Heart left ventricle (tissue), 16 donors: Measurements from ENCODE around the gene CADM2. TPM values are rescaled to one million over a fixed set of nuclear protein-coding genes. Genes with fewer than 3 reads are reported as not detected.

Experiments
- ATAC-seq, 4 donors: fragments of 200-7000 bp; cut with Tn5 transposase; one replicate each; pipeline ENCODE4 v1.9.1; 2020 to 2022; ENCODE audit warnings: moderate library complexity in 4 of 4, mild to moderate bottlenecking in 3 of 4, moderate number of reproducible peaks in 1 of 4
- DNase-seq, 5 donors: peaks; one replicate each; pipeline ENCODE4 v3.0.0-alpha.2; 2020
- H3K27ac ChIP-seq, 12 donors: fragments of 200-600 bp; sonication (generic) in 4 of 12; one replicate each; pipeline versions ENCODE4 v1.5.0 to v1.8.0; 2016 to 2022; ENCODE audit warnings: mild to moderate bottlenecking in 2 of 12
- H3K27me3 ChIP-seq, 9 donors: fragments of 200-600 bp; sonication (generic) in 2 of 9; one replicate each; pipeline versions ENCODE4 v1.5.1 to v1.8.0; 2016 to 2022; ENCODE audit warnings: mild to moderate bottlenecking in 3 of 9
- H3K36me3 ChIP-seq, 9 donors: fragments of 200-600 bp; sonication (generic) in 2 of 9; one replicate each; pipeline versions ENCODE4 v1.5.0 to v1.8.0; 2018 to 2022; ENCODE audit warnings: mild to moderate bottlenecking in 2 of 9
- H3K4me1 ChIP-seq, 12 donors: fragments of 200-600 bp; sonication (generic) in 4 of 12; one replicate each; pipeline versions ENCODE4 v1.5.0 to v1.8.0; 2016 to 2022; ENCODE audit warnings: mild to moderate bottlenecking in 3 of 12
- H3K4me3 ChIP-seq, 12 donors: fragments of 200-600 bp; sonication (generic) in 4 of 12; one replicate each; pipeline versions ENCODE4 v1.5.0 to v1.8.0; 2017 to 2022; ENCODE audit warnings: mild to moderate bottlenecking in 9 of 12, moderate library complexity in 4 of 12
- H3K9me3 ChIP-seq, 12 donors: fragments of 200-600 bp; sonication (generic) in 4 of 12; one replicate each; pipeline versions ENCODE4 v1.5.0 to v1.8.0; 2016 to 2022; ENCODE audit warnings: mild to moderate bottlenecking in 1 of 12
- POLR2A ChIP-seq, 2 donors: fragments of 450-650 bp; IDR thresholded peaks; one replicate each; pipeline ENCODE4 v1.6.1; 2017; ENCODE audit warnings: antibody characterized with exemption in 2 of 2, mild to moderate bottlenecking in 2 of 2, moderate library complexity in 2 of 2
- WGBS, 4 donors: extraction: QIAGEN DNeasy Blood & Tissue Kit in 2 of 4; methylation state at CpG; one replicate each; pipeline versions ENCODE4 v1.1.5 to v1.1.7; 2013 to 2018; 5-methylcytosine and 5-hydroxymethylcytosine counted together
- intact Hi-C, 10 donors: fragments of 100-400 bp; cut with DNase I; formaldehyde crosslinking; loops; one replicate each; pipeline versions ENCODE4 v1.11.1 to v1.14.2; 2022
- polyA plus RNA-seq, 2 donors: library from polyadenylated mRNA; stranded (reverse); fragments of 200-250 nt; gene quantifications; one replicate each; pipeline ENCODE4 v1.2.3, GENCODE V29; 2013
- total RNA-seq, 9 donors: library from RNA; depleted of rRNA in 2 of 9; stranded (reverse); fragments of >200 nt in 2 of 9; fragmentation: NEBNext Ultra II Directional in 3 of 9; extraction: Animal tissue kit (Norgen Biotek cat#: 25700) in 3 of 9; gene quantifications; one replicate each; pipeline versions ENCODE4 v1.1.0 to v1.2.4, GENCODE V29; 2016 to 2023
- TF ChIP-seq, protein P1 (sequence below), 12 donors: fragments of 200-600 bp; sonication (generic) in 4 of 12; IDR thresholded peaks; one replicate each; pipeline versions ENCODE4 v1.5.0 to v1.8.0; 2018 to 2022; ENCODE audit warnings: antibody characterized with exemption in 12 of 12, mild to moderate bottlenecking in 5 of 12
- donor health status: ischemic (EF 13 %, LVEDD 7.1; RV severe dilation, severe dysfunction).
- donor health status: healthy with polysubstance abuse.
- donor health status: DM: no; HTN: yes; CAD: no.
- donor health status: DM: no; HTN: no; CAD: no.
- donor health status: ischemic (EF 25% LVEDD 6.9; RV normal size, moderate dysfunction).
- donor health status: ischemic (EF 25% LVEDD 5.7; RV mildly dilated, moderate dysfunction).
- donor health status: healthy.
- donor health status: DM: yes; HTN: yes; CAD: no.
- donor health status: ischemic (EF 35%, LVEDD 5.7; RV mildly dilated, moderate dysfunction).
- donor health status: nonischemic (EF 11% LVEDD 7.7; RV severe dilation, severe dysfunction).
- donor health status: DM: yes; HTN: yes; CAD: no.
- donor health status: PGD.
- donor health status: ischemic (EF 29% LVEDD 5.4; RV normal size, mild dysfunction).
- donor health status: nonischemic (EF 23%, LVEDD 6.1; RV moderate dilation, normal function).

The CADM2 gene
- total and polyA plus RNA-seq, 11 donors = 0.19 to 2.3 (median 0.69) TPM

DNA sequence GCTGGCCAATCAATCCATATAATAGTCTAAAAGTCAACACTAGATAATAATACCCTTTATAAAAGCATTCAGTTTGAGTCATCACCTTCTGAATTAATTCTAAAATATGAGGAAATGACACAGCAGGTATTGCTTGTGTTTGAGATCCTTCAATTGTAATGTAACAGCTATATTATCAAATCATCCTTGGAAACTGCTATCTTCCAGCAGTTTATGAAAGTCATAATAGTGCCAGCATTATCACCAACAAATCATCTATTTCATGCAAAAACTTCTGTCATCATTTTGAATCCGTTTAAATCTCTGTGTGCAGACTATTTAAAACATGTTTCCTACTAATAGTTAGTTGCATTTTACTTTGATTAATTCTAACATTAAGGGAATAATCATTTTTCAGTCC is 468.7 kb downstream of the CADM2 start:
- Histone ChIP-seq H3K4me3 (no peak overlapping the region), H3K4me1 (no peaks in the 10 kb centered on the region), H3K36me3 (no peaks in the 10 kb centered on the region), H3K9me3 (peaks cover 0 to 4% (median 0%) of the 10 kb centered on the region in 12 donors), H3K27me3 (no peaks in the 10 kb centered on the region), H3K27ac (no peak overlapping the region)
- DNase-seq (no peak), ATAC-seq (no peak)
- intact Hi-C loops = no loop called here
- TF ChIP-seq, protein P1, sequence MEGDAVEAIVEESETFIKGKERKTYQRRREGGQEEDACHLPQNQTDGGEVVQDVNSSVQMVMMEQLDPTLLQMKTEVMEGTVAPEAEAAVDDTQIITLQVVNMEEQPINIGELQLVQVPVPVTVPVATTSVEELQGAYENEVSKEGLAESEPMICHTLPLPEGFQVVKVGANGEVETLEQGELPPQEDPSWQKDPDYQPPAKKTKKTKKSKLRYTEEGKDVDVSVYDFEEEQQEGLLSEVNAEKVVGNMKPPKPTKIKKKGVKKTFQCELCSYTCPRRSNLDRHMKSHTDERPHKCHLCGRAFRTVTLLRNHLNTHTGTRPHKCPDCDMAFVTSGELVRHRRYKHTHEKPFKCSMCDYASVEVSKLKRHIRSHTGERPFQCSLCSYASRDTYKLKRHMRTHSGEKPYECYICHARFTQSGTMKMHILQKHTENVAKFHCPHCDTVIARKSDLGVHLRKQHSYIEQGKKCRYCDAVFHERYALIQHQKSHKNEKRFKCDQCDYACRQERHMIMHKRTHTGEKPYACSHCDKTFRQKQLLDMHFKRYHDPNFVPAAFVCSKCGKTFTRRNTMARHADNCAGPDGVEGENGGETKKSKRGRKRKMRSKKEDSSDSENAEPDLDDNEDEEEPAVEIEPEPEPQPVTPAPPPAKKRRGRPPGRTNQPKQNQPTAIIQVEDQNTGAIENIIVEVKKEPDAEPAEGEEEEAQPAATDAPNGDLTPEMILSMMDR (IDR thresholded peaks at IDR 0.05) = no peak
- TF ChIP-seq POLR2A (IDR thresholded peaks at IDR 0.05) = no peak
- WGBS, 4 donors = 43 to 57% (median 50%) methylated on average over 1 of the region's 1 CpG

DNA sequence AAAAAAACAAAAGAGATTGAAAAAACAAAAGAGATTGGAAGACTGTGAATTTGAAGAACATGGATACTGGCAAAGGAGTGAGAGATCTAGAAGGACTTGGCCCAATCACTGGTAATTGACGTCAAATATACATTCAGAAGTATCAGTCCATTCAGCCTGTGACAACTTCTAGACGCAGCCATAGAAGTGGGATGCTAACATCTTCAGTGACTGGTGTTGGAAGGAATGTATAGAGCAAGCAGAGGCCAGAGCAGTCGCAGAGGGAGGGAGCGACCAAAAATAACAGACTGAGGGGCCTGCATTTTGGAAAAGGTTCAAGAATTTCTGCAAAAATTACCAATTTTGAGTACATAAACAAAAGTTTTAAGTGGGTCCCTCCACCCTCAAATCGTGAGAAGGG is 473.3 kb downstream of the CADM2 start:
- no peak overlapping the region for H3K4me3 ChIP-seq
- WGBS, 4 donors = 42 to 50% (median 48%) methylated on average over 5 of the region's 5 CpGs
- H3K27ac ChIP-seq = no peak overlapping the region
- no peaks in the 10 kb centered on the region for H3K27me3 ChIP-seq
- ATAC-seq = no peak
- no peak for DNase-seq
- intact Hi-C loops = no loop called here
- no peaks in the 10 kb centered on the region for H3K4me1 ChIP-seq
- H3K36me3 ChIP-seq = no peaks in the 10 kb centered on the region
- H3K9me3 ChIP-seq = peaks cover 0 to 5% (median 0%) of the 10 kb centered on the region in 12 donors
- TF ChIP-seq, protein P1 (IDR thresholded peaks at IDR 0.05) = no peak
- no peak for TF ChIP-seq POLR2A (IDR thresholded peaks at IDR 0.05)

DNA sequence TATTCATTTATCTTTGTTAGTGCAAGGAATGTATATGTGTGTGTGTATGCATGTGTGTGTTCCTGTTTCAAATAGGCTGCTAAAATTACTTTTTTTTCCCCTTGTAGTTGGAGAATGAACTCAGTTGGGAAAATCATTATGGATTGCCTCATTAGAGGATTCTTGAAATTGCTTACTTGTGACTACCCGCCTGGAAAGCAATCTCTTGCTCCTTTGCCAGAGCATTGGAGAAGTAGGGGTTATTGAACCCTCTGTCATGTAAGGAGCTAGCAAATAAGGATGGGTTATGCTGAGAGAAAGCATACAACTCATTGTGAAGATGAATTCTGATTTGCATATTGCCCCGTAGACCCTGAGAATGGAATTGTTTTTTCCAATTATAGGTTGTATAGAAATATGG is 474.5 kb downstream of the CADM2 start:
- no peak for DNase-seq
- intact Hi-C loops = no loop called here
- TF ChIP-seq, protein P1 (IDR thresholded peaks at IDR 0.05) = no peak
- no peak for TF ChIP-seq POLR2A (IDR thresholded peaks at IDR 0.05)
- Histone ChIP-seq H3K4me1 (no peaks in the 10 kb centered on the region), H3K4me3 (no peak overlapping the region), H3K36me3 (no peaks in the 10 kb centered on the region), H3K27ac (no peak overlapping the region), H3K27me3 (no peaks in the 10 kb centered on the region), H3K9me3 (peaks cover 0 to 5% (median 0%) of the 10 kb centered on the region in 12 donors)
- 63 to 72% (median 70%) methylated on average over 2 of the region's 2 CpGs for WGBS, 4 donors
- no peak for ATAC-seq

DNA sequence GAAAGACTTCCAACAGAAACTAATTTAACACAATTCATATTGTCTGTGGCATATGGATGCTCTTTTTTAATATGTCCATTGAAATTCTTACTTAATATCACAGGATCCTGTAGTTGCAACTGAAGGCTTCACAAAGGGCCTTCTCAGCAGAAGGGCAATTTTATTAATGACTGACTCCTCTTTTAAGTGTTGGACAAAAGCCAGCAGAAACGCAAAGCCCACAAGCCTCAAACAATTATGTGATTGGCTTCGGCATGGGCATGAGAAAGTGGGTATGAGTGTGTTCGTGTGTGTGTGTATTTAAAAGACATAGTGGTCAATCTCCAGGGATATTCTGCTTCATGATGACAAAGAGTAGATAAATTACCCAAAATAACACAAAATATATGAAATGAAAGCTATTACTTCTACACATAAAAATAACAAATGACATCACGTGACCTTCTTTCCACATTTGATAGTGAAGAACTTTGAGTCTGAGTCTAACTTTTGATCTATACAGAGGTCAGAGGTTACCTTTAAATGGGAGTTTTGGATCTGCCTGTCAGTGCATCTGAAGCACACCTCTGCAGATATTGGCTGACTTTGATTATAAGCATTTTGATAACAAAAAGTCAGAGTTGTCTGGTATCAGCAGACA is 496.9 kb downstream of the CADM2 start:
- 48 to 67% (median 58%) methylated on average over 4 of the region's 4 CpGs for WGBS, 4 donors
- no peak for ATAC-seq
- no peaks in the 10 kb centered on the region for H3K36me3 ChIP-seq
- TF ChIP-seq POLR2A (IDR thresholded peaks at IDR 0.05) = no peak
- TF ChIP-seq, protein P1 (IDR thresholded peaks at IDR 0.05) = no peak
- H3K27me3 ChIP-seq = no peaks in the 10 kb centered on the region
- intact Hi-C loops = no loop called here
- no peak for DNase-seq
- H3K9me3 ChIP-seq = no peaks in the 10 kb centered on the region
- no peak overlapping the region for H3K27ac ChIP-seq
- no peaks in the 10 kb centered on the region for H3K4me1 ChIP-seq
- H3K4me3 ChIP-seq = no peak overlapping the region
